Muscle layer of colon (tissue), 2 donors: Measurements from ENCODE around the gene MMP25.
A peak's percentile ranks its signal among the peaks of the same experiment; 100 is the strongest.
"Not testable (repeated sequence)": the region's sequence is repeated elsewhere in the genome, so short reads cannot be mapped to it uniquely, and the experiment has no call there.

Source experiments
- H3K27ac ChIP-seq: one replicate; pipeline ENCODE4 v1.7.0; 2013; ENCODE audit warnings: low read depth, mild to moderate bottlenecking, low read length, moderate library complexity
- H3K27me3 ChIP-seq, 2 donors: one replicate each; pipeline ENCODE4 v1.7.0; 2013; ENCODE audit warnings: low read length in 2 of 2, mild to moderate bottlenecking in 2 of 2; ENCODE audit not compliant: insufficient read depth in 2 of 2, control insufficient read depth in 1 of 2
- H3K36me3 ChIP-seq: one replicate; pipeline ENCODE4 v1.7.0; 2013; ENCODE audit warnings: mild to moderate bottlenecking, low read length; ENCODE audit not compliant: insufficient read depth
- H3K4me1 ChIP-seq: one replicate; pipeline ENCODE4 v1.7.0; 2013; ENCODE audit warnings: mild to moderate bottlenecking, low read length; ENCODE audit not compliant: insufficient read depth
- H3K4me3 ChIP-seq, 2 donors: one replicate each; pipeline ENCODE4 v1.7.0; 2013; ENCODE audit warnings: low read length in 2 of 2, low read depth in 1 of 2, mild to moderate bottlenecking in 1 of 2, moderate library complexity in 1 of 2
- H3K9ac ChIP-seq: one replicate; pipeline ENCODE4 v1.7.0; 2013; ENCODE audit warnings: low read length
- H3K9me3 ChIP-seq: one replicate; pipeline ENCODE4 v1.7.0; 2013; ENCODE audit warnings: mild to moderate bottlenecking, low read length
- donor health status: abdominal sarcoma.
- donor health status: Adenocarcinoma of cecum.

The MMP25 gene

GRCh38 chr16:3051494-3051893, 5.1 kb downstream of the MMP25 start:
- Histone ChIP-seq H3K4me3 (no peak overlapping the region), H3K4me1 (no peaks in the 10 kb centered on the region), H3K9ac (no peak overlapping the region), H3K36me3 (no peaks in the 10 kb centered on the region), H3K9me3 (no peaks in the 10 kb centered on the region), H3K27me3 (peaks cover 5 to 28% of the 10 kb centered on the region in 2 donors), H3K27ac (no peak overlapping the region)

GRCh38 chr16:3052571-3053329, 6.4 kb downstream of the MMP25 start:
- not testable (repeated sequence) for H3K4me1 ChIP-seq, H3K36me3 ChIP-seq, H3K9me3 ChIP-seq, H3K27ac ChIP-seq, H3K4me3 ChIP-seq, H3K9ac ChIP-seq
- peaks cover 0 to 16% of the 10 kb centered on the region in 2 donors for H3K27me3 ChIP-seq

- not testable (repeated sequence) for H3K36me3 ChIP-seq, H3K27ac ChIP-seq, H3K9ac ChIP-seq, H3K9me3 ChIP-seq, H3K4me1 ChIP-seq, H3K4me3 ChIP-seq
- H3K27me3 ChIP-seq, result peaks cover 0 to 18% of the 10 kb centered on the region in 2 donors
Measured at GRCh38 chr16:3053330-3053710, 7.0 kb downstream of the MMP25 start.

- Histone ChIP-seq H3K36me3 (no peaks in the 10 kb centered on the region), H3K27me3 (peaks cover 0 to 14% of the 10 kb centered on the region in 2 donors), H3K4me3 (no peak overlapping the region), H3K27ac (no peak overlapping the region), H3K4me1 (peaks cover 6% of the 10 kb centered on the region), H3K9ac (no peak overlapping the region), H3K9me3 (no peaks in the 10 kb centered on the region)
Measured at GRCh38 chr16:3054965-3055733, 8.8 kb downstream of the MMP25 start.

- H3K4me3 ChIP-seq, result not testable (repeated sequence)
Measured at GRCh38 chr16:3055734-3056115, 9.4 kb downstream of the MMP25 start.

GRCh38 chr16:3056336-3057180, 10.2 kb downstream of the MMP25 start:
- H3K27me3 ChIP-seq, result peaks cover 0 to 12% of the 10 kb centered on the region in 2 donors
- H3K9me3 ChIP-seq, result no peaks in the 10 kb centered on the region
- H3K36me3 ChIP-seq, result no peaks in the 10 kb centered on the region
- no peak overlapping the region for H3K4me3 ChIP-seq
- peaks cover 6% of the 10 kb centered on the region for H3K4me1 ChIP-seq
- no peak overlapping the region for H3K9ac ChIP-seq
- no peak overlapping the region for H3K27ac ChIP-seq

More at GRCh38 chr16:3055734-3056115, 9.4 kb downstream of the MMP25 start:
- peaks cover 0 to 12% of the 10 kb centered on the region in 2 donors for H3K27me3 ChIP-seq
- H3K36me3 ChIP-seq, H3K9me3 ChIP-seq, H3K9ac ChIP-seq, H3K27ac ChIP-seq, H3K4me1 ChIP-seq: not testable (repeated sequence)

GRCh38 chr16:3057181-3058138, 11.1 kb downstream of the MMP25 start:
- Histone ChIP-seq H3K27ac (no peak overlapping the region), H3K4me1 (peaks cover 6% of the 10 kb centered on the region)

GRCh38 chr16:3058139-3059030, 12.0 kb downstream of the MMP25 start:
- peaks cover 6% of the 10 kb centered on the region for H3K4me1 ChIP-seq
- H3K27me3 ChIP-seq, result peaks cover 0 to 12% of the 10 kb centered on the region in 2 donors
- H3K9me3 ChIP-seq, result no peaks in the 10 kb centered on the region
- no peak overlapping the region for H3K27ac ChIP-seq
- H3K9ac ChIP-seq, result no peak overlapping the region
- peak overlapping the region; percentile 58 to 65 for H3K4me3 ChIP-seq
- no peaks in the 10 kb centered on the region for H3K36me3 ChIP-seq

More at GRCh38 chr16:3057181-3058138, 11.1 kb downstream of the MMP25 start:
- no peaks in the 10 kb centered on the region for H3K9me3 ChIP-seq
- H3K9ac ChIP-seq, result no peak overlapping the region
- H3K27me3 ChIP-seq, result peaks cover 0 to 12% of the 10 kb centered on the region in 2 donors
- no peaks in the 10 kb centered on the region for H3K36me3 ChIP-seq
- no peak overlapping the region for H3K4me3 ChIP-seq

GRCh38 chr16:3059041-3059722, 12.8 kb downstream of the MMP25 start:
- Histone ChIP-seq H3K9ac (no peak overlapping the region), H3K4me1 (peaks cover 6% of the 10 kb centered on the region), H3K9me3 (no peaks in the 10 kb centered on the region), H3K36me3 (no peaks in the 10 kb centered on the region), H3K4me3 (peak overlapping the region; percentile 58 to 65), H3K27me3 (peaks cover 0 to 12% of the 10 kb centered on the region in 2 donors), H3K27ac (no peak overlapping the region)
